ENCODE measurements around the gene TRIM16. TPM values are rescaled to one million over a fixed set of nuclear protein-coding genes. Genes with fewer than 3 reads are reported as not detected.
A peak's percentile ranks its signal among the peaks of the same experiment; 100 is the strongest.
"Not testable (repeated sequence)": the region's sequence is repeated elsewhere in the genome, so short reads cannot be mapped to it uniquely, and the experiment has no call there.

The TRIM16 gene
- total RNA-seq: 50.8 TPM

GRCh38 chr17:15683824-15684478 is at the start of gene TRIM16:
TSS of gene TRIM16 (minus strand) at chr17:15684311. CDS start at chr17:15651609, 32,702 bp downstream.
- DNase-seq: peak; percentile 74

- not testable (repeated sequence) for DNase-seq
These were observed 49.2 kb upstream of the TRIM16 start for GRCh38 chr17:15733174-15733789.

- DNase-seq: not testable (repeated sequence)
These were observed 47.8 kb upstream of the TRIM16 start, which contains the start of gene TBC1D26 for GRCh38 chr17:15731900-15732299. TSS of gene TBC1D26 (plus strand) at chr17:15732283. CDS start at chr17:15735349, 3,066 bp downstream.

DNA sequence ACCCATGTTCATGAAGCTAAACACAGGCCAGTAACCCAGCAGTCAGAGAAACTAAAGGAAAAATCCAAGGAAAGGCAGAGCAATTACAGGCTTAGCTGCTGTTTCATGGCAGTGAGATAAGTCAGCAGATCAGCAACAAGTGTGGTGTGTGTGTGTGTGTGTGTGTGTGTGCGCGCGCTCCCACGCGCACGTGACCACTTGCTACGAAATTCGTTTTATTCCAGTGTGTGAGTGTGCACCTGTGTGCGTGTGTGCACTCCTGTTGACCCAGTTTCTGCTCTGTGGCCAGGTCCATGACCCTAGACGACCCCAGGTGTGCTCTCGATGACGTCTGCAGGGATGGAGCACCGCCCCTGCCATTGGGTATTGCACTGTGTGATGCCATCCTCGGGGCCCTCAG is 46.4 kb upstream of the TRIM16 start:
- not testable (repeated sequence) for DNase-seq

- DNase-seq: not testable (repeated sequence)
These were observed 32.8 kb upstream of the TRIM16 start for GRCh38 chr17:15716601-15717563.

GRCh38 chr17:15708879-15709278 is 24.8 kb upstream of the TRIM16 start:
- DNase-seq: not testable (repeated sequence)

GRCh38 chr17:15704813-15705212 is 20.7 kb upstream of the TRIM16 start:
- DNase-seq: not testable (repeated sequence)

DNA sequence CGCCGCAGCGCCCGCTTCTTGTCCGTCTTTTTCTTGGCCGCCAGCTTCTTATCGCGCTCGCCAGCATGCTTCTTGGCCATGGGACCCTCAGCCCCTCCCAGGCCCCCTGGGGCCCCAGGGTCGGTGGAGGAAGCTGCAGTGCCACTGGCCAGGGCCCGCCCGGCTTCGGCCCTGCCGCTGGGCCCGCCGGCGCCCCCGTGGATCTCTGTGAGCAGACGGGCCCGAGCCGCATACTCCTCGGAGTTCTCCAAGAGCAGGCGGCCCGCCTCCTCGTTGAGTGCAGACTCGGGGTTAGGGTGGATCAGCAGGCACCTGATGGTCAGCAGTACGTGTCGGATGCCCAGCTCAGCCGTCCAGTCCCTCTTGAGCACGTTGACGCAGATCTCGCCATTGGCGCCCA is 20.1 kb upstream of the TRIM16 start:
- DNase-seq: not testable (repeated sequence)

DNA sequence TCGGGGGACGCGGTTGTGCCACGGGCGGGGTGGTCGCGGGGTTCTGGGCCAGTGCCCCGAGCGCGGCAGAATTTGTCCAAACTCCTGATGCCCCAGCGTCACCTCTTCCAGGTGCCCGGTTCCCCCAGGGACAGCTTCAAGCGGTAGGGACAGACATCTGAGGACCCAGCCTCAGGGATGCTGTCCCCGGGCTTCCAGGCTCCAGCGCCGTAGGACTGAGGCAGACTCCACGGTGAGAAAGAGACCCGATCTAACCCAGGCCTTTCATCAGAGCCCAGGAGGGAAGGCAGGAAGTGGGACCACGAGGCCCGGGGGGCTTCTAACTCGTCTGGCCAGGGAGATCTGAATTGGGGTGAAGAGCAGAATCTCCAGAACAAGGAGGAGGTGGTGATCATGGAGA is 15.8 kb upstream of the TRIM16 start:
- not testable (repeated sequence) for DNase-seq

GRCh38 chr17:15699413-15699924 is 15.4 kb upstream of the TRIM16 start, which contains the start of gene ZNF286A:
TSS of gene ZNF286A (plus strand) at chr17:15699752. CDS start at chr17:15700330, 578 bp downstream.
- DNase-seq: peak; percentile 95

DNA sequence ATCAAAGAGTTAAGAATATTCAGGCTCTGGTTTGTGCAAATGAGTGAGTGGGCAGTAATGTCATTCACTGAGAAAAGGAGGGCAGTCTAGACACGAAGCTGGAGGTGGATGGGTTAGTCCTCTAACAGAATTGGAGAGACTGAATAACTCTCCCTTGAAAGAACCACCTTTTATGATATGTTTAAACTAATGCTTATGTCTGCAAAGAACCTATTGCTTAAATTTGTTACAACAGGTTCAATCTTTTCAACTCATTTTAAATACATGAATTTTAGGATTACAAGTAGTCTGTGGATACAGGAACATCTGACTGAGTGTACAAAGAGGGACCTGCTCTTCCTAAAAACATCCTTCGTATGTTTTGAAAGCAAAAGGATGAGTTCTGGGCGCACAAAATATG is 14.9 kb upstream of the TRIM16 start:
- not testable (repeated sequence) for DNase-seq

GRCh38 chr17:15687494-15687893 is 3.4 kb upstream of the TRIM16 start:
- DNase-seq: not testable (repeated sequence)

DNA sequence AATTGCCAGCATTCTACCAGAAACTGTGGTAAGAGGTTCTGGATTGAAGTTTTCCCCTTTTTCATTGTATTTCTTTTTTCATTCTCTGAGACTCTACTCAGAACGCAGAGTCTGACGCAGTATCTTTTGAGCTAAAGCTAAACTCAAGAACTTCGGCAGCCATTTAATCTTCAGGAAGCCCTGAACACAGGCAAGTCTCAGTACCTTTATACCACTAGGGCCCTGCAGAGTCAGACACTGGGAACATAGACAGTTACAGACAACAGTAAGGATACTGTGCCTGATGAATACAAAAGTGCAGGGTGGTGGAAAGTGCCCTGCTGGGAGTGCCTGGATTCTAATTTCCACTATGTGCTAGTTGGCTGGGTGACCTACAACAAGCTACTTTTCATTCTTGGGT is 976 bp downstream of the TRIM16 start:
- DNase-seq: not testable (repeated sequence)

DNA sequence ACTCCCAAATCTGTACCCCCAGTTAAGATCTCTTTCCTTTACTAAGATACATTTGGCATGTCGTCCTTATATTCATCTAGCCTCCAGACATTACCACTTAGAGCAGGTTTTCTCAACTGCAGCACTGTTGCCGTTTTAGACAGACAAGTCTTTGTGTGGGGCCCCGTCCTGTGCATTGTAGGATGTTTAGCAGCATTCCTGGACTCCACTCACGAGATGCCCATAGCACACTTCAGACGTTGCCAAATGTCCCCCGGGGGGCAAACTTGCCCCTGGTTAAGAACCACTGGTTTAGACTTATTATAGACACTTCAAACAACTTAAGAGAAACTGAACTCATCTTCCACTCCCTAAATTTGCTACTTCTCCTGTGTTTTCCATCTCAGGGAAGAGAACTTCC is 8.1 kb downstream of the TRIM16 start:
- DNase-seq: not testable (repeated sequence)

DNA sequence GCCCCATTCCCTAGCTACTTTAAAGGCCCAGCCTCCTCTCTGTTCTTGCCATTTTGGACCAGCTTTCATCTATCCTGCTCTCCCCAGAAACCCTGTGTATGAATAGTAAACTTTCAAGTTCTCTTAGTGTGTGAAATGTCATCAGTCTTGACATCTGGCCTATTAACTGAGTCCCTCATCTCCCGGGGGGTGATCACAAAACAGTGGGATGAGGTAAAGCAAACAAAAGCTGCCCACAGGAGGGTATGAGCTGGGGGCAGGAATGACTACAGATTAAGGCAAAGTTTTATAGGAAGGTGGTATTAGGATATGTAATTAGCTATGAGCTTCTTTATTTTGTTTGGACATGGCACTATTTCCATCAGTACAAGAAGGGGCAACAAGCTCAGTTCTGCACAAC is 9.5 kb downstream of the TRIM16 start:
- not testable (repeated sequence) for DNase-seq

- DNase-seq: not testable (repeated sequence)
These were observed 14.6 kb downstream of the TRIM16 start for GRCh38 chr17:15669526-15669925.

- no peak for DNase-seq
These were observed 20.4 kb downstream of the TRIM16 start for GRCh38 chr17:15663691-15664090.

DNA sequence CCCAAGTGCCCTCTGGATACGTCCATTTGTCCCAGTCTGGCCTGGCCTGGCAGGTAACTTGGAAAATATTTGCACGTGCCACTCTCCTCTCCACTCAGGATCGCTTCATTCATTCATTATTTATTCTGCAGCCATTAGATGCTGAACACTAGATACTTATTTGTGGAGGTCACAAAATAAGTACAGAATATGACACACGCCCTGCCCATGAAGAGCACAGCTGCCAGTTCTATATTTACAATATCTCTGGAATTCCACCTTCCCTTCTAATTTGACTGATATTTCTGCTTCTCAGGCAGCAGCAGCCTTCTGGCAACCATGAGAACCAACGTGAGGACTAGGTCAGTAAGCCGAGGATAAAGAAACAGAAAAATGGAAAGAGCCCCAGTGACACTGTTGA is 20.9 kb downstream of the TRIM16 start:
- no peak for DNase-seq

- no peak for DNase-seq
These were observed 21.4 kb downstream of the TRIM16 start for GRCh38 chr17:15662681-15663080.

GRCh38 chr17:15660077-15660476 is 24.0 kb downstream of the TRIM16 start:
- DNase-seq: no peak

- DNase-seq: no peak
These were observed 24.4 kb downstream of the TRIM16 start for GRCh38 chr17:15659663-15660062.

DNA sequence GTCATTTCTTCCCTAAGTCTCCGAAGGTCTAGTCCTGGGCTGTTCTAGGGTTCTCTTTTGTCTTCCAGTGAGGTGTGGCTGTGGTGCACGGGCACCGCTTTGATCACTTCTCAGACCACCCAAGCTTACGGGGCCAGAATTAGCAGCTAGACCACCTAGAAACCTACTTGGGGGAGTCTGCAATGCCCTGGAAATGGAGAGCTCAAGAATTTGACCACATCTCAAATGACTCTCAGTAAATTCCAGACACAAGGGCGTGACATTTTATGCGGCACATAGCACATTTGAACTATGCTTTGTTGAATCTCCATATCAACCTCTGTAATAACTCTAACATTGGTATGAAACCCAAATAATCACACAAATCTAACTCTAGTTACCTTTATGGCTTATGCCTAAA is 24.9 kb downstream of the TRIM16 start:
- DNase-seq: no peak
